GM19438 (cell line): Measurements from ENCODE around the gene RXFP4.

Experiments used
- ATAC-seq: cut with Tn5 transposase; IDR thresholded peaks from one replicate; pipeline ENCODE4 v1.9.1; 2021; ENCODE audit warnings: low read depth; ENCODE audit not compliant: unreplicated experiment

The RXFP4 gene

GRCh38 chr1:155954645-155955044 lies 13.2 kb downstream of the RXFP4 start:
- no peak for ATAC-seq

DNA sequence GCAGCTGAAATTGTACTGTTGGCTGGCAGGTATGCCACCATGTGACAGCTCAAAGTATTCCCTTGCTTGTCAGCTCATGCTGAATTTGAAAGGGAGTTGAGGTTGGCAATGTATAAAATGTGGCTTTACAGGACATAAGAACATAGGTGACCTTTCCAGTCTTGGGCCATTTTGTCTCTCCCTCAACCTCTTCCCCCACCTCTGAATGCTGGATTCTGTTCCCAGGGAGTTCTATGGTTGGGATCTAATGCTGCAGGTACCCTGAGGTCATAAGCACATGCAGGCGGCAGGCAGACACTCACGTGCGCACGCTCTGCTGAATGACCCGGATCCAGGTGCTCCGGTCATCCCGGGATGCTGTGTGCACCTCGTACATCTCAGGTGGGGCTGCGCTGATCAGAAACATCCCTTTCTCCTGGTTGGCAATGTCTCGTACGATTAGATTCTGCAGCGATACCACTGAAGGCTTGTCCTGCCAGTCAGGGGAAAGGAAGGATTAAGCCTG lies 16.0 kb downstream of the RXFP4 start:
- no peak for ATAC-seq

GRCh38 chr1:155960081-155960745 lies 18.8 kb downstream of the RXFP4 start:
- ATAC-seq = no peak

DNA sequence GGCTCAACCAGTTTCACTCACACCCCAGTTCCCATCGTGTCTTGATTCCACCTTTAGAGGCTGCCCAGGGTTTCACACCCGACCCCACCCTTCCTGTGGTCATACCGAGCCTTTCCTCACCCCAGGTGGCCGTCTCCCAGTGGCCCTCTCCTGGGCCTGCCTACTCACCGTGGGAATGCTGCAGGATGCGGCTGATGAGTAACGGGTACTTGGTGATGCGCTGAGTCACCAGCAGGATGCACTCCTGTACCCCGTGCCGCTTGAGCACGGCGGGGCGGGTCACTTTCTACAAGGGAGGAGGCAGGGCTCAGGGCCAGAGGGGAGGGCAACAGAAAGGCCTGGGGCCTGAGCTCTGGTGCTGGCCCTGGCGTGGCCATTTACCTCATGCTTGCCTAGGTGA lies 20.5 kb downstream of the RXFP4 start:
- no peak for ATAC-seq

- no peak for ATAC-seq
These were observed 21.3 kb downstream of the RXFP4 start for GRCh38 chr1:155962599-155963211.

- ATAC-seq = no peak
These were observed 22.8 kb downstream of the RXFP4 start for GRCh38 chr1:155964193-155964592.

- ATAC-seq = no peak
These were observed 24.7 kb downstream of the RXFP4 start for GRCh38 chr1:155966135-155966534.

GRCh38 chr1:155966750-155967149 lies 25.3 kb downstream of the RXFP4 start:
- no peak for ATAC-seq

- ATAC-seq = no peak
These were observed 26.1 kb downstream of the RXFP4 start for GRCh38 chr1:155967341-155968050.

- no peak for ATAC-seq
These were observed 26.6 kb downstream of the RXFP4 start for GRCh38 chr1:155968051-155968400.

- no peak for ATAC-seq
These were observed 27.2 kb downstream of the RXFP4 start for GRCh38 chr1:155968670-155969069.

GRCh38 chr1:155969377-155969791 lies 27.9 kb downstream of the RXFP4 start:
- ATAC-seq = no peak

DNA sequence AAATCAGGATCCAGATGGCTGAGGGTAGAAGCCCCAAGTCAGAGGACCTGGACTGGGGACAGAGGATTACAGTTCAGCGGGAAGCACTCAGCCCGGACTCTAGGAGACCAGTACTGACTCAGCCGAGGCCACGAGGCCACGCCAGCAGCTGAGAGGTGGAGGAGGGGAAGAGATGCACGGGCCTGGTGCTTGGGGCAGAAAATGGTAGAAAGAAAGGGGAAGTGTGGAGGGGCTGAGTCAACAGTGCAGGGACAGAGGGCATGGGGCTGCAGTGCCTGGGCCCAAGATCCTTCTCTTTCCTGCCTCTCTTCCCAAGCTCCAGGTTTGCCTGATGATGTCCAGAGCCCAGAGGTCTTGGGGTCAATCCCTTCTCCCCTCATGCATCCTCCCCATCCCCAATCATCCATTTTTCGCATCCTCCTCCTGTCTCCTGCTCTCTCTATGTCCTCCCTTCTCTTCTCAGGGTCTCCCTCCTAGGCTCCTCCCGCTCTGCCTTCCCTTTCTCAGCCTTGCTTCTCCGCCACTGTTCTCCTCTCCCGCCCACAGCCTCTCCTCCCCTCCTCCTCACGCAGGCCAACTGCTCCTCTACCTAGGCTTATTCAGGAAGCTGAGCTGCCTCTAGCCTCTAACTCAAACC lies 29.2 kb downstream of the RXFP4 start:
- no peak for ATAC-seq

GRCh38 chr1:155971910-155972809 lies 30.7 kb downstream of the RXFP4 start:
- ATAC-seq = no peak

GRCh38 chr1:155973723-155974122 lies 32.3 kb downstream of the RXFP4 start:
- ATAC-seq = no peak

GRCh38 chr1:155974208-155975115 lies 33.0 kb downstream of the RXFP4 start:
- ATAC-seq = no peak

DNA sequence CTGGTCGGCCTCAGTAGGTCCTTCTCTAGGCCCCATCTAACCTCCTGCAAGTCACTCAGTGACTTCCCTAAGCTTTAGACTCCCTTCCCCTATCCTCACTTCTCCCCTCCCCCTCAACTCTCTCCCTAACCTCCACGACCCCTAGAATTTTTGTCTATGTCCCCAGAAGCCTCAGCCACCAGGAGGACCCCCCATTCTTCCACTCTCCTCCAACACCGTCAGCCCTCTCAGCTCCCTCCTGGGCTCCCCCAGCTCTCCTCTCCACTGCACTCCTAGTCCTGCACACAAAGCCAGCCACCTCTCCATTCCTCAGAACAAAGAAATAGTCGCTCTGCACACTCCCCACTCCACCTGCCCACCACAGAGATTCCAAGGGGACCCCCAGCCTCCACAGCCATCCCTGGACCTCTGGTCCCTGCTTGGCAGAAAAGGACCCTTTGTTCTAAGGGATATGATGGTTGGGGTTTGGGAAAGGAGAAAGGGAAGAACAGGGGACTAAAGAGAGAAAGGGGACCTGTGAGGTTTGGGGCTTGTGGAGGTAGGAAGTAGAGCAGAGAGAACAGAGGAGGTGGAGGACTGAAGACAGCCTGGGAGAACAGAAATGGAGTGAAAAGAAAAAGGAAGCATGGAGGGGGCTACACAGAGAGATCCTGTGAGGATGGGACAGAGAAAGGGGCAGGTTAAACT lies 34.1 kb downstream of the RXFP4 start:
- no peak for ATAC-seq

GRCh38 chr1:155976062-155976912 lies 34.8 kb downstream of the RXFP4 start:
- no peak for ATAC-seq
